Smooth muscle cell (in vitro differentiated cells): ENCODE data around the gene JAK2. TPM values are rescaled to one million over a fixed set of nuclear protein-coding genes. Genes with fewer than 3 reads are reported as not detected.

ENCODE experiments used
- DNase-seq: peaks from one replicate; lab custom pipeline; 2025; ENCODE audit not compliant: unreplicated experiment; lab: John Stamatoyannopoulos, UW
- H2AFZ ChIP-seq: fragments of 200-600 bp; sonication (generic); 2 replicates; pipeline ENCODE4 v1.6.0; 2016; ENCODE audit warnings: antibody characterized with exemption, low read depth, mild to moderate bottlenecking
- H3F3A ChIP-seq: fragments of 200-600 bp; sonication (generic); 2 replicates; pipeline ENCODE4 v1.6.0; 2017; ENCODE audit warnings: antibody characterized with exemption, low read depth
- H3K27ac ChIP-seq: fragments of 200-600 bp; sonication (generic); 2 replicates; pipeline ENCODE4 v1.5.1; 2016; ENCODE audit warnings: low read depth, mild to moderate bottlenecking
- H3K27me3 ChIP-seq: fragments of 200-600 bp; sonication (generic); 2 replicates; pipeline ENCODE4 v1.6.1; 2016; ENCODE audit warnings: low read depth, mild to moderate bottlenecking
- H3K36me3 ChIP-seq: fragments of 200-600 bp; sonication (generic); 2 replicates; pipeline ENCODE4 v1.5.1; 2016; ENCODE audit warnings: low read depth
- H3K4me1 ChIP-seq: fragments of 200-600 bp; sonication (generic); 2 replicates; pipeline ENCODE4 v1.5.1; 2016; ENCODE audit warnings: low read depth
- H3K4me2 ChIP-seq: fragments of 200-600 bp; sonication (generic); 2 replicates; pipeline ENCODE4 v1.6.0; 2016; ENCODE audit warnings: mild to moderate bottlenecking
- H3K4me3 ChIP-seq: fragments of 200-600 bp; sonication (generic); 2 replicates; pipeline ENCODE4 v1.5.1; 2016; ENCODE audit warnings: mild to moderate bottlenecking
- H3K79me2 ChIP-seq: fragments of 200-600 bp; sonication (generic); 2 replicates; pipeline ENCODE4 v1.6.0; 2016; ENCODE audit warnings: low read depth, mild to moderate bottlenecking
- H3K9ac ChIP-seq: fragments of 200-600 bp; sonication (generic); 2 replicates; pipeline ENCODE4 v1.6.0; 2016; ENCODE audit warnings: low read depth
- H3K9me3 ChIP-seq: fragments of 200-600 bp; sonication (generic); replicated peaks from 2 replicates; pipeline ENCODE4 v1.5.1; 2016; ENCODE audit warnings: low read depth
- H4K20me1 ChIP-seq: fragments of 200-600 bp; sonication (generic); 2 replicates; pipeline ENCODE4 v1.6.0; 2016; ENCODE audit warnings: low read depth
- CTCF ChIP-seq: fragments of 200-600 bp; sonication (generic); IDR thresholded peaks from 2 replicates; pipeline ENCODE4 v1.5.1; 2017; ENCODE audit warnings: borderline replicate concordance, mild to moderate bottlenecking, antibody characterized with exemption; ENCODE audit not compliant: insufficient read depth, poor library complexity, severe bottlenecking
- WGBS: methylation state at CpG from one replicate; pipeline ENCODE4 v1.1.7; 2016; ENCODE audit warnings: low lambda C conversion rate; 5-methylcytosine and 5-hydroxymethylcytosine counted together
- polyA plus RNA-seq: library from polyadenylated mRNA; unstranded; fragments of >200 nt; fragmentation: Nextera tagmentation; extraction: Ambion mirVana; gene quantifications from 2 replicates; pipeline ENCODE4 v1.2.1, GENCODE V29; 2016
- total RNA-seq: library from RNA; depleted of rRNA; stranded (reverse); fragments of >200 nt; gene quantifications from 2 replicates; pipeline ENCODE4 v1.2.3, GENCODE V29; 2014

JAK2 gene
- total and polyA plus RNA-seq, 2 experiments from 2014 or later: 4.9 to 12.0 TPM

DNA sequence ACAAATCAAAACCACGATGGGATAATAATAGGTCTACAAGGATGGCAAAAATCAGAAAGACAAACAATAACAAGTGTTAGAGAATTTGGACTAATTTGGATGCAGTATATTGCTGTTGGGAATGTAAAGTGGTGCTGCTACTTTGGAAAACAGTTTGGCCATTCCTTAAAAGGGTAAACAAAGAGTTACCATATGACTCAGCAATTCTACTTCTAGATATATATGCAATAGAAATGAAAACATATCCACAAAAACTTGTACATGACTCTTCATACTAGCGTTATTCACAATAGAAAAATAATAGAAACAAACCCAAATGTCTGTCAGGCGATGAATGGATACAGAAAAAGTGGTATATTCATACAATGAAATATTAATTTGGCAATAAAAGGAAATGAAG lies 58.3 kb downstream of the JAK2 start:
- Histone ChIP-seq H3K4me3 (no peak overlapping the region), H3F3A (no peaks in the 10 kb centered on the region), H3K27ac (no peak overlapping the region), H3K79me2 (no peaks in the 10 kb centered on the region), H3K36me3 (peaks cover 22% of the 10 kb centered on the region), H2AFZ (no peak overlapping the region), H3K9ac (no peak overlapping the region), H3K27me3 (no peaks in the 10 kb centered on the region), H3K4me1 (no peaks in the 10 kb centered on the region), H3K9me3 (no peaks in the 10 kb centered on the region), H4K20me1 (no peaks in the 10 kb centered on the region), H3K4me2 (no peak overlapping the region)
- WGBS: over 99% methylated on average over 3 of the region's 3 CpGs
- TF ChIP-seq CTCF: no peak
- no peak for DNase-seq

- no peak overlapping the region for H3K4me3 ChIP-seq
- 92% methylated on average over 4 of the region's 4 CpGs for WGBS
- H3K9me3 ChIP-seq: no peaks in the 10 kb centered on the region
These were observed 59.1 kb downstream of the JAK2 start for GRCh38 chr9:5044160-5044559.

GRCh38 chr9:5052838-5053237 lies 67.8 kb downstream of the JAK2 start:
- peaks cover 6% of the 10 kb centered on the region for H3K36me3 ChIP-seq
- no peak overlapping the region for H2AFZ ChIP-seq
- no peaks in the 10 kb centered on the region for H3F3A ChIP-seq
- no peak overlapping the region for H3K27ac ChIP-seq
- TF ChIP-seq CTCF: no peak
- WGBS: 81% methylated on average over 1 of the region's 1 CpG
- H3K4me1 ChIP-seq: no peaks in the 10 kb centered on the region
- no peak overlapping the region for H3K4me3 ChIP-seq
- H3K4me2 ChIP-seq: no peak overlapping the region
- no peaks in the 10 kb centered on the region for H4K20me1 ChIP-seq
- no peak for DNase-seq
- no peaks in the 10 kb centered on the region for H3K79me2 ChIP-seq
- no peak overlapping the region for H3K9ac ChIP-seq
- H3K27me3 ChIP-seq: no peaks in the 10 kb centered on the region
- H3K9me3 ChIP-seq: no peaks in the 10 kb centered on the region

More at GRCh38 chr9:5044160-5044559, 59.1 kb downstream of the JAK2 start:
- H3K4me2 ChIP-seq: no peak overlapping the region
- no peaks in the 10 kb centered on the region for H3K27me3 ChIP-seq
- no peak overlapping the region for H3K9ac ChIP-seq
- no peaks in the 10 kb centered on the region for H3F3A ChIP-seq
- no peak overlapping the region for H2AFZ ChIP-seq
- H4K20me1 ChIP-seq: no peaks in the 10 kb centered on the region
- H3K27ac ChIP-seq: no peak overlapping the region
- TF ChIP-seq CTCF: no peak
- H3K4me1 ChIP-seq: no peaks in the 10 kb centered on the region
- H3K36me3 ChIP-seq: peaks cover 17% of the 10 kb centered on the region
- H3K79me2 ChIP-seq: no peaks in the 10 kb centered on the region
- DNase-seq: no peak

DNA sequence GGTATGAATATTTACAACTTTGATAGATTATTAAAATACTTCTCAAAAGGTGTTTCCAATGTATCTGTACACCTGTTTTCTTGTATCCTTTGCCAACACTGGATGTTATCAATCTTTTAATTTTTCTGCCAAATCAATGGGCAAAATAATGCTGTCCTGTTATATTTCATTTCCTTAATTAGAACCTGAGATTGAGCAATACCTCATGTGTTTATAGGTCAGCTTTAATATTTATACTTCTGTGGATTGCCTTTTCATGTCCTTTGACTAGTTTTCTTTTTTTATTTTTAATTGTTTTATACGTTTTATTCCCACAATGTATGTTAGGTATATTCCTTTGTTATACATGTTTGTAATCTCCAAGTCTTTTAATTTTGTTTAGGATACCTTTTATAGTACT lies 77.6 kb downstream of the JAK2 start:
- Histone ChIP-seq H3K27ac (no peak overlapping the region), H3K9me3 (no peaks in the 10 kb centered on the region), H3K36me3 (no peaks in the 10 kb centered on the region), H4K20me1 (no peaks in the 10 kb centered on the region), H3K4me1 (no peaks in the 10 kb centered on the region), H3K79me2 (no peaks in the 10 kb centered on the region), H3K27me3 (no peaks in the 10 kb centered on the region), H2AFZ (no peak overlapping the region), H3K4me3 (no peak overlapping the region), H3F3A (no peaks in the 10 kb centered on the region), H3K4me2 (no peak overlapping the region), H3K9ac (no peak overlapping the region)
- 69% methylated on average over 1 of the region's 1 CpG for WGBS
- no peak for TF ChIP-seq CTCF
- DNase-seq: no peak
